ENCODE measurements around the gene PPP2R5E.

The PPP2R5E gene

GRCh38 chr14:63362389-63362819 lies 180.8 kb downstream of the PPP2R5E start:
- no peak for DNase-seq

- no peak for DNase-seq
These were observed 181.4 kb downstream of the PPP2R5E start for GRCh38 chr14:63361790-63362189.

DNA sequence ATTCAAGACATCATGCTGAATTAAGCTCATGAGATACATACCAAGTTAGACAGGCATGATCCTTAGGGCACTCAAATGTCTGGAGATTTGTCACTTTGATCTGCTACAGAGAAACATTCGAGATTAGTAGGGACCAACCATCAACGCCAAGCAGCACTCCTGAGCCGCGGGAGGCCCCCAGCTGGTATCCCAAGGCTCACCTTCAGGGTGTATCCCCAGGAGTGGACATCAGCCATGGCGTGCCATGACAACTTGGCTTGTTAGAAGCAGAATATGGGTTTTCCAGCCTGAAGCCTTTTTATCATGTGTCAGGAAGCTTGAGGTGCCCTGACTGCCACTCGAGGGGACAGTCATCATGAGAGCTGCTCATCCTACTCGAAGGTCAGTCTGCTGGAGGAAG lies 185.3 kb downstream of the PPP2R5E start:
- DNase-seq = no peak

DNA sequence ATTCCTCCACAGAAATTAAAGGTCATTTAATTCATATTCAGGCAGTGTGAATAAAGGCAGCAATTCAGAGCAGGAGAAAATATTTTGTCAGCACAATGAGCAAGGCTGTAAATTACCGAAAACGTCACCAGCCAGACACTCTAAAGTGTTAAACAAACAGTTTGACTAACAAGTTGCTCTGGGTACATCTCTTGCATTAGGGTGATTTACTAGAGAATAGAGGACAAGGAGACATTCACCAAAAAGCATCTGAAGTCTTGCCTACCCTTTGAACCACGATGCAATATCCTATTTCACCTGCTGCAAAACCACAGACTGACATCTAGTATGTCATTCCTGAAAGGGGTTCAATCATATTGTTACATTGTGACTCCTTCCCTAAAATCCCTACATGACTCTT lies 197.4 kb downstream of the PPP2R5E start:
- DNase-seq = no peak

GRCh38 chr14:63344336-63344735 lies 198.8 kb downstream of the PPP2R5E start:
- DNase-seq = no peak

- peak; percentile 74 for DNase-seq
These were observed 199.3 kb downstream of the PPP2R5E start for GRCh38 chr14:63343878-63344277.

- DNase-seq = peak; percentile 9
These were observed 200.8 kb downstream of the PPP2R5E start for GRCh38 chr14:63342371-63342770.

- no peak for DNase-seq
These were observed 214.1 kb downstream of the PPP2R5E start for GRCh38 chr14:63328787-63329737.

GRCh38 chr14:63326840-63327239 lies 216.3 kb downstream of the PPP2R5E start:
- DNase-seq = no peak

- DNase-seq = no peak
These were observed 220.1 kb downstream of the PPP2R5E start for GRCh38 chr14:63322897-63323573.

GRCh38 chr14:63322472-63322871 lies 220.7 kb downstream of the PPP2R5E start:
- DNase-seq = no peak

All from fibroblast of skin of right biceps (primary cell).